DND-41 (cell line): ENCODE measurements around the gene KRT8.

Source experiments
- ATAC-seq: fragments of 200-7000 bp; cut with Tn5 transposase; 3 replicates; pipeline ENCODE4 v1.9.1; 2021; ENCODE audit warnings: low read depth; ENCODE audit not compliant: insufficient read depth
- DNase-seq: peaks from one replicate; pipeline ENCODE4 v3.0.0-alpha.2; 2020
- H2AFZ ChIP-seq: 2 replicates; pipeline ENCODE4 v1.6.0; 2012; ENCODE audit warnings: low read depth, low read length
- H3K27ac ChIP-seq: 2 replicates; pipeline ENCODE4 v1.5.1; 2012; ENCODE audit warnings: low read length, inconsistent platforms
- H3K27me3 ChIP-seq: fragments of 200-600 bp; sonication (generic); 2 replicates; pipeline ENCODE4 v1.6.0; 2012; ENCODE audit warnings: low read length, mild to moderate bottlenecking, inconsistent platforms; ENCODE audit not compliant: insufficient read depth, poor library complexity
- H3K36me3 ChIP-seq: 2 replicates; pipeline ENCODE4 v1.5.1; 2012; ENCODE audit warnings: low read length, inconsistent platforms; ENCODE audit not compliant: insufficient read depth
- H3K4me1 ChIP-seq: 2 replicates; pipeline ENCODE4 v1.5.1; 2012; ENCODE audit warnings: mild to moderate bottlenecking, low read length; ENCODE audit not compliant: insufficient read depth
- H3K4me2 ChIP-seq: 2 replicates; pipeline ENCODE4 v1.6.0; 2012; ENCODE audit warnings: mild to moderate bottlenecking, moderate library complexity, low read length, inconsistent platforms; ENCODE audit not compliant: insufficient read depth
- H3K4me3 ChIP-seq, 2 experiments: fragments of 200-600 bp in 1 of 2; shearing (Covaris generic) in 1 of 2; 2 replicates each; pipeline ENCODE4 v1.5.1; 2012 to 2016; ENCODE audit warnings: inconsistent platforms in 2 of 2, low read length in 2 of 2, mild to moderate bottlenecking in 2 of 2, low read depth in 1 of 2, moderate library complexity in 1 of 2
- H3K79me2 ChIP-seq: 2 replicates; pipeline ENCODE4 v1.6.0; 2012; ENCODE audit warnings: low read length, inconsistent platforms; ENCODE audit not compliant: insufficient read depth
- H3K9ac ChIP-seq: 2 replicates; pipeline ENCODE4 v1.6.0; 2012; ENCODE audit warnings: low read depth, mild to moderate bottlenecking, inconsistent platforms, low read length, moderate library complexity
- H3K9me3 ChIP-seq: 2 replicates; pipeline ENCODE4 v1.5.1; 2012; ENCODE audit warnings: low read length, moderate library complexity, mild to moderate bottlenecking, inconsistent platforms; ENCODE audit not compliant: insufficient read depth, severe bottlenecking
- H4K20me1 ChIP-seq: 2 replicates; pipeline ENCODE4 v1.6.0; 2012; ENCODE audit warnings: low read length; ENCODE audit not compliant: insufficient read depth
- EZH2 ChIP-seq: IDR thresholded peaks from 3 replicates; pipeline ENCODE4 v1.6.1; 2012; ENCODE audit warnings: borderline replicate concordance, low read depth, mild to moderate bottlenecking, moderate library complexity, low read length, inconsistent platforms; ENCODE audit not compliant: severe bottlenecking
- TF ChIP-seq, protein P1 (sequence below): IDR thresholded peaks from 2 replicates; pipeline ENCODE4 v1.5.1; 2012; ENCODE audit warnings: borderline replicate concordance, low read length, moderate library complexity, mild to moderate bottlenecking; ENCODE audit not compliant: poor library complexity, severe bottlenecking; ENCODE audit errors: extremely low read depth

The KRT8 gene

DNA sequence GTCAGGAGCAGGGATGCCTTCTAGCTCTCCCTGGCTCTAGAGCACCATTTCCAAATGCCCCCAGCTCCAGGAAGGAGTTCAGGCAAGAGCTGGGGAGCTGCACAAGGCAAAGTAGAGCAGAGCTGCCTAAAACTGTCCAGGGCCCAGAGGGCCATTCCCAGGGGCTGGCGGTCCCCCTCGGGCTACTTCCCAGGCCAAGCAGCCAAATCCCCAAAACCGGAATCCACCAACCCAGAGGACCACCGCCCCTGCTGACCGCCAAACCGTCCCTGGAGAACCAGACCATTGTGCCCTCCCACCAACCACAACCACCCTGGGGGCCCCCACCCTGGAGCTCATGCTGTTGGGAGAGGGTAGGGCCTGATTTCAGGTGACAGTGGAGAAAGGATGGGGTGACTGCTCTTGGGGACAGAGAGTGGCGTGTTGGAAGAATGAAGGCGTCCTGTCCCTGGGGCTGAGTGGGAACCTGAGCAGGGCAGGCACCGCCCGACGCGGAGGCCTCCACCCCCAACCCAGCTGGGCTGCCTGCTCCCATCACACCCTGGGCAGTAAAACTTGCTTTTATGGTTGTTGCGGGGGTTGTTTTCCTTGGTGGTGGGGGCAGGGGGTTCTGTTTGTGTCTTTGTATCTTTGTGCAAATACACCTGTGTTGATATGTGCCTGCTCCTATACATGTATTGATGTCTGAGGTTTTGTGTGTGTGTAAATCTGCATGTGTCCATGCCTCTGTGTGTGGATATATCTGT, 32.1 kb downstream of the KRT8 start:
- no peak overlapping the region for H2AFZ ChIP-seq
- no peaks in the 10 kb centered on the region for H3K4me1 ChIP-seq
- H3K79me2 ChIP-seq: no peaks in the 10 kb centered on the region
- no peak overlapping the region for H3K9ac ChIP-seq
- no peaks in the 10 kb centered on the region; the same call in 1 of the 2 replicates for H4K20me1 ChIP-seq
- no peak overlapping the region for H3K4me2 ChIP-seq
- H3K27me3 ChIP-seq: peaks cover 40% of the 10 kb centered on the region
- H3K4me3 ChIP-seq: no peak overlapping the region
- TF ChIP-seq EZH2: no peak
- TF ChIP-seq, protein P1, sequence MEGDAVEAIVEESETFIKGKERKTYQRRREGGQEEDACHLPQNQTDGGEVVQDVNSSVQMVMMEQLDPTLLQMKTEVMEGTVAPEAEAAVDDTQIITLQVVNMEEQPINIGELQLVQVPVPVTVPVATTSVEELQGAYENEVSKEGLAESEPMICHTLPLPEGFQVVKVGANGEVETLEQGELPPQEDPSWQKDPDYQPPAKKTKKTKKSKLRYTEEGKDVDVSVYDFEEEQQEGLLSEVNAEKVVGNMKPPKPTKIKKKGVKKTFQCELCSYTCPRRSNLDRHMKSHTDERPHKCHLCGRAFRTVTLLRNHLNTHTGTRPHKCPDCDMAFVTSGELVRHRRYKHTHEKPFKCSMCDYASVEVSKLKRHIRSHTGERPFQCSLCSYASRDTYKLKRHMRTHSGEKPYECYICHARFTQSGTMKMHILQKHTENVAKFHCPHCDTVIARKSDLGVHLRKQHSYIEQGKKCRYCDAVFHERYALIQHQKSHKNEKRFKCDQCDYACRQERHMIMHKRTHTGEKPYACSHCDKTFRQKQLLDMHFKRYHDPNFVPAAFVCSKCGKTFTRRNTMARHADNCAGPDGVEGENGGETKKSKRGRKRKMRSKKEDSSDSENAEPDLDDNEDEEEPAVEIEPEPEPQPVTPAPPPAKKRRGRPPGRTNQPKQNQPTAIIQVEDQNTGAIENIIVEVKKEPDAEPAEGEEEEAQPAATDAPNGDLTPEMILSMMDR: no peak
- no peaks in the 10 kb centered on the region for H3K36me3 ChIP-seq
- no peak overlapping the region for H3K27ac ChIP-seq
- H3K9me3 ChIP-seq: no peaks in the 10 kb centered on the region
- ATAC-seq: no peak
- DNase-seq: no peak

DNA sequence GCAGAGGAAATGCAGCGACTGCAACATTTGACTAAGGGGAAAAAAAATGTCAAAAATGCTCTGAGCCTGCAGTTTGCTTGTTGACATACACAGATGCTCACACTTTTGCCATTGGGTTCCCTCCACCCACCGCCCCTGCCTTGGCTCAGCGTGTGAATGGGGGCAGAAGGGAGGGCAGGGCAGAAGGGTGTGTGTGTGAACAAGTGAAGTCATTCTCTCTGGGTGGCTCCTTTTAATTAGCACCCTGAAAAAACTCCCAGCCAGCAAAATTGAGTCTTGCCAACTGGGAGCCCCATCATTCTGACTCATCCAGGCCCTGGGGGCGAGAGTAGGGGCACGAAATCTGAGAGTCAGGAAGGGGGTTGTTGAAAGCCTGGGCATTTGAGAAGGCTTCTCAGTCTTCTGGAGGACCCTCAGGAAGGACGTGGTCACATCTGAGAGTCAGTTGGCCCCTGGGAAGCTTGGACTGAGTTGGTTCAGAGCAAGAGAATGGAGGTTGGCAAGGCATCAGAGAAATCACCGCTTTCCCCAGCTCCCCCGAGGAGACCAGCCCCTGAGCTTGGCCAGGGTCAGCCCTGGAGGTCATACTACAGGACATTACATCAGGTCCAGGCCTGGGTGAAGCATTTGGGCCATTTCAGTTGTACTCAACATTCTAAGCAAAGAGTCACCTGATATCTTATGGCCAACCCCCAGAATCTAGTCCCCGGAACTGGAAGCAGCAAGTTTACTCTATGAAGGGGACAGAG, 33.4 kb downstream of the KRT8 start:
- no peak for TF ChIP-seq EZH2
- TF ChIP-seq, protein P1: no peak
- H3K79me2 ChIP-seq: no peaks in the 10 kb centered on the region

DNA sequence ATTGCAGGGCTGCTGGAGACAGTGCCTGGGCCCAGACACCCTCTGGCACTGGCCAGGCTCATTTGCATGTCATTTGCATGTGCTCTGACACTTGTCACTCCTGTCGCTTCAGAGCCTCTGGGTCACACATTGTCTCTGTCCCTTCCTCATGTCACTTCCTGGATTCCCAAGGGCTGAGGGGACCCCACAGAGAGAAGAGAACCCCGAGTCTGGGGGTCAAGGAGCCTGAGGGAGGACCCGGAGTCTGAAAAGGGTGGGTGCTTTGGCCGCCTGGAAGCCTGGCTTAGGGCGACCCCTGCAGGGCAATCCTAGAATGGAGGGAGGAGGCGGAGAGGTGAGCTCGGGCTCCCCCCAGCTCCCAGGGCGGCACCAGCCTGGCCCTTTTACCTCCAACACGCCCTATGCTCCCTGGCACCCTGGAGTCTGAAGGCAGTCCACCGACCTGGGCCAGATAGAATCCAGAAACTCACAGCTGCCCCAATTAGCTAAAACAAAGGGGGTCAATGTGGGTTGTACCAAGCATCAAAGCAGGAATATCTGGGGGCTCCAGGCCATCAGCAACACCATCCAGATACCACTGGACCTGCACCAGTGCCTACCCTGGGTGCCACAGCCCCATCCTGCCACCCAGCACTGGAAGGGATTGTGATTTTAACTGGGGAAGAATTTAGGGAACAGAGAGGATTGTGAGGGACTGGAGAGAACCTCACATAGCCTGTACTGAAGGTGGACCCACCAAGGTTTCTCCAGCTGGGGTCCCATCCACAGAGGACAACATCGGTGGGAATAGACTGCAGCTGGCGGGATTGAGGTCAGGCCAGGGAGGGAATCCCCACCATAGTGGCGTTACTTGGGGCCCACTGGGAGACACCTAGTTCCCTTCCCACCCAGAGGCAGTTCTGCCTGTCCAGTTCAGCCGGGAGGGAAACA, 34.2 kb downstream of the KRT8 start:
- H3K27ac ChIP-seq: no peak overlapping the region
- H3K4me3 ChIP-seq: no peak overlapping the region
- TF ChIP-seq, protein P1: peak; percentile 84
- TF ChIP-seq EZH2: no peak
- no peaks in the 10 kb centered on the region for H3K79me2 ChIP-seq
- H3K9me3 ChIP-seq: no peaks in the 10 kb centered on the region
- DNase-seq (peak; percentile 63), ATAC-seq (peak; percentile 73)
- H3K4me1 ChIP-seq: no peaks in the 10 kb centered on the region
- H4K20me1 ChIP-seq: no peaks in the 10 kb centered on the region
- peaks cover 32% of the 10 kb centered on the region for H3K27me3 ChIP-seq
- H3K4me2 ChIP-seq: no peak overlapping the region
- no peak overlapping the region for H3K9ac ChIP-seq
- H3K36me3 ChIP-seq: no peaks in the 10 kb centered on the region
- no peak overlapping the region for H2AFZ ChIP-seq

More for the DNA sequence above, 33.4 kb downstream of the KRT8 start:
- H3K27ac ChIP-seq: no peak overlapping the region
- H3K27me3 ChIP-seq: peaks cover 36% of the 10 kb centered on the region
- ATAC-seq (no peak), DNase-seq (no peak)
- no peaks in the 10 kb centered on the region for H3K36me3 ChIP-seq
- H3K9me3 ChIP-seq: no peaks in the 10 kb centered on the region
- H3K4me1 ChIP-seq: no peaks in the 10 kb centered on the region
- H4K20me1 ChIP-seq: no peaks in the 10 kb centered on the region
- no peak overlapping the region for H3K9ac ChIP-seq
- no peak overlapping the region for H2AFZ ChIP-seq
- no peak overlapping the region for H3K4me2 ChIP-seq
- H3K4me3 ChIP-seq: no peak overlapping the region
